PC-3 (cell line): ENCODE data around the gene RANBP3L.

Experiments
- EZH2 ChIP-seq: fragments of 300-600 bp; sonication (generic); IDR thresholded peaks from one replicate; pipeline ENCODE4 v1.6.1; 2017; ENCODE audit warnings: antibody characterized with exemption, mild to moderate bottlenecking, low read length; ENCODE audit not compliant: unreplicated experiment
- EZH2phosphoT487 ChIP-seq: fragments of 300-600 bp; sonication (generic); IDR thresholded peaks from 2 replicates; pipeline ENCODE4 v1.6.1; 2018; ENCODE audit warnings: mild to moderate bottlenecking, antibody characterized with exemption, low read length, borderline replicate concordance
- TF ChIP-seq, protein P1 (sequence below): fragments of 300-600 bp; sonication (generic); conservative IDR thresholded peaks from 2 replicates; pipeline ENCODE4 v1.5.1; 2017; ENCODE audit warnings: antibody characterized with exemption, low read depth, mild to moderate bottlenecking, low read length

GRCh38 chr5:36200513-36200912, 101.2 kb downstream of the RANBP3L start:
- TF ChIP-seq, protein P1, sequence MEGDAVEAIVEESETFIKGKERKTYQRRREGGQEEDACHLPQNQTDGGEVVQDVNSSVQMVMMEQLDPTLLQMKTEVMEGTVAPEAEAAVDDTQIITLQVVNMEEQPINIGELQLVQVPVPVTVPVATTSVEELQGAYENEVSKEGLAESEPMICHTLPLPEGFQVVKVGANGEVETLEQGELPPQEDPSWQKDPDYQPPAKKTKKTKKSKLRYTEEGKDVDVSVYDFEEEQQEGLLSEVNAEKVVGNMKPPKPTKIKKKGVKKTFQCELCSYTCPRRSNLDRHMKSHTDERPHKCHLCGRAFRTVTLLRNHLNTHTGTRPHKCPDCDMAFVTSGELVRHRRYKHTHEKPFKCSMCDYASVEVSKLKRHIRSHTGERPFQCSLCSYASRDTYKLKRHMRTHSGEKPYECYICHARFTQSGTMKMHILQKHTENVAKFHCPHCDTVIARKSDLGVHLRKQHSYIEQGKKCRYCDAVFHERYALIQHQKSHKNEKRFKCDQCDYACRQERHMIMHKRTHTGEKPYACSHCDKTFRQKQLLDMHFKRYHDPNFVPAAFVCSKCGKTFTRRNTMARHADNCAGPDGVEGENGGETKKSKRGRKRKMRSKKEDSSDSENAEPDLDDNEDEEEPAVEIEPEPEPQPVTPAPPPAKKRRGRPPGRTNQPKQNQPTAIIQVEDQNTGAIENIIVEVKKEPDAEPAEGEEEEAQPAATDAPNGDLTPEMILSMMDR, result no peak
- TF ChIP-seq EZH2 (no peak), EZH2phosphoT487 (no peak)
